Transverse colon (tissue), 4 donors: Measurements from ENCODE around the gene SLC44A4.
A peak's percentile ranks its signal among the peaks of the same experiment; 100 is the strongest.

Experiments used
- EP300 ChIP-seq: sonication (generic); formaldehyde crosslinking; IDR thresholded peaks from one replicate; pipeline ENCODE4 v1.6.1; 2017; ENCODE audit warnings: antibody characterized with exemption, low read depth
- POLR2A ChIP-seq: fragments of 450-650 bp; IDR thresholded peaks from one replicate; pipeline ENCODE4 v1.6.1; 2016; ENCODE audit warnings: antibody characterized with exemption, mild to moderate bottlenecking, moderate library complexity
- POLR2AphosphoS5 ChIP-seq, 3 donors: sonication (generic); formaldehyde crosslinking; IDR thresholded peaks; one replicate each; pipeline ENCODE4 v1.6.1; 2016; ENCODE audit warnings: antibody characterized with exemption in 3 of 3
- TF ChIP-seq, protein P1 (sequence below), 5 experiments: fragments of 200-600 bp in 3 of 5; fragments of 450-650 bp in 2 of 5; sonication (generic) in 3 of 5; IDR thresholded peaks; 1 replicate in 2 of 5; 2 replicates in 3 of 5; pipeline ENCODE4 v1.5.1; 2016 to 2017; ENCODE audit warnings: antibody characterized with exemption in 5 of 5, inconsistent platforms in 3 of 5, mild to moderate bottlenecking in 2 of 5, moderate library complexity in 1 of 5

DNA sequence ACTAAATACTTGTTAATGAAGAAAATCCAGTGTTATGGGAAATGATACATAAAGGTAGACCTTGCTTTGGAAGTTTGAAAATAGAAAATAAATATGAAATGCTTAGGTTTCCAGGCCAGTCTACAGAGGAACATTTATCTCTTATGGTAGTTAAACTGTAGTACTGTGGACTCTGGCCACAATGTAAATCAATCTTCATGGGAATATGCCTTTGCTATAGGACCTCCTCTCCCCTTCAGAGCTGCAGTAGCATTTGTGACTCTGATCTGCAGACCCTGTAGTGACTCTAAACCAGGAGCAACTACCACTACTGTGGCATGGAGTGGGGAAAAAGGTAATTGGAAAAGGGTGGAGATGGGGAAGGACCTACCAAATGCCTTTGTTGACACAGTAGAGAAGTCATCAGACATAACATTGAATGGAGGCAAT lies 58.9 kb downstream of the SLC44A4 start:
- peak in 2 of 3 donors; percentile 33 to 63 for TF ChIP-seq POLR2AphosphoS5 (IDR thresholded peaks at IDR 0.05)
- TF ChIP-seq, protein P1, sequence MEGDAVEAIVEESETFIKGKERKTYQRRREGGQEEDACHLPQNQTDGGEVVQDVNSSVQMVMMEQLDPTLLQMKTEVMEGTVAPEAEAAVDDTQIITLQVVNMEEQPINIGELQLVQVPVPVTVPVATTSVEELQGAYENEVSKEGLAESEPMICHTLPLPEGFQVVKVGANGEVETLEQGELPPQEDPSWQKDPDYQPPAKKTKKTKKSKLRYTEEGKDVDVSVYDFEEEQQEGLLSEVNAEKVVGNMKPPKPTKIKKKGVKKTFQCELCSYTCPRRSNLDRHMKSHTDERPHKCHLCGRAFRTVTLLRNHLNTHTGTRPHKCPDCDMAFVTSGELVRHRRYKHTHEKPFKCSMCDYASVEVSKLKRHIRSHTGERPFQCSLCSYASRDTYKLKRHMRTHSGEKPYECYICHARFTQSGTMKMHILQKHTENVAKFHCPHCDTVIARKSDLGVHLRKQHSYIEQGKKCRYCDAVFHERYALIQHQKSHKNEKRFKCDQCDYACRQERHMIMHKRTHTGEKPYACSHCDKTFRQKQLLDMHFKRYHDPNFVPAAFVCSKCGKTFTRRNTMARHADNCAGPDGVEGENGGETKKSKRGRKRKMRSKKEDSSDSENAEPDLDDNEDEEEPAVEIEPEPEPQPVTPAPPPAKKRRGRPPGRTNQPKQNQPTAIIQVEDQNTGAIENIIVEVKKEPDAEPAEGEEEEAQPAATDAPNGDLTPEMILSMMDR (IDR thresholded peaks at IDR 0.05), result no peak
- no peak for TF ChIP-seq POLR2A
- no peak for TF ChIP-seq EP300
